SK-N-SH treated with all-trans-retinoic acid at 6 μM for 48 hours (cell line): ENCODE results near the gene LMF1.

Experiments
- ATAC-seq: fragments of 200-7000 bp; cut with Tn5 transposase; 3 replicates; pipeline ENCODE4 v1.9.1; 2020; ENCODE audit warnings: mild to moderate bottlenecking, moderate library complexity
- ARNTL ChIP-seq: fragments of 450-650 bp; formaldehyde crosslinking; IDR thresholded peaks from 2 replicates; pipeline ENCODE4 v1.5.0; 2020; ENCODE audit warnings: low read depth, mild to moderate bottlenecking, moderate library complexity, borderline replicate concordance
- BACH2 ChIP-seq: fragments of 250-450 bp; sonication (Bioruptor Pico); IDR thresholded peaks from 2 replicates; pipeline ENCODE4 v1.9.0; 2021; ENCODE audit warnings: mild to moderate bottlenecking, borderline replicate concordance
- CREB5 ChIP-seq: fragments of 250-450 bp; sonication (Bioruptor Pico); IDR thresholded peaks from 2 replicates; pipeline ENCODE4 v1.5.1; 2020; ENCODE audit warnings: low read depth, mild to moderate bottlenecking, moderate library complexity
- CSRNP3 ChIP-seq: fragments of 250-450 bp; sonication (Bioruptor Pico); IDR thresholded peaks from 2 replicates; pipeline ENCODE4 v1.5.1; 2021; ENCODE audit warnings: mild to moderate bottlenecking, moderate library complexity
- GLIS3 ChIP-seq: fragments of 250-450 bp; sonication (Bioruptor Pico); IDR thresholded peaks from 2 replicates; pipeline ENCODE4 v1.5.0; 2020; ENCODE audit warnings: mild to moderate bottlenecking, moderate library complexity
- ISL1 ChIP-seq: fragments of 250-450 bp; sonication (Bioruptor Pico); IDR thresholded peaks from 2 replicates; pipeline ENCODE4 v2.1.2; 2022; ENCODE audit warnings: mild to moderate bottlenecking, moderate library complexity
- OSR1 ChIP-seq: fragments of 250-450 bp; sonication (Bioruptor Pico); IDR thresholded peaks from 2 replicates; pipeline ENCODE4 v1.8.0; 2022; ENCODE audit warnings: moderate library complexity, mild to moderate bottlenecking, inconsistent platforms
- PATZ1 ChIP-seq: fragments of 250-450 bp; sonication (Bioruptor Pico); IDR thresholded peaks from 2 replicates; pipeline ENCODE4 v1.8.0; 2020; ENCODE audit warnings: mild to moderate bottlenecking, moderate library complexity, borderline replicate concordance
- PPARA ChIP-seq: fragments of 250-450 bp; sonication (Bioruptor Pico); IDR thresholded peaks from 2 replicates; pipeline ENCODE4 v1.5.0; 2020; ENCODE audit warnings: mild to moderate bottlenecking, borderline replicate concordance
- RARB ChIP-seq: fragments of 250-450 bp; sonication (Bioruptor Pico); IDR thresholded peaks from 2 replicates; pipeline ENCODE4 v1.8.0; 2021; ENCODE audit warnings: mild to moderate bottlenecking, moderate library complexity
- SNAI2 ChIP-seq: fragments of 250-450 bp; sonication (Bioruptor Pico); IDR thresholded peaks from 2 replicates; pipeline ENCODE4 v1.5.0; 2020; ENCODE audit warnings: mild to moderate bottlenecking, moderate library complexity
- TCF4 ChIP-seq: fragments of 250-450 bp; sonication (Bioruptor Pico); IDR thresholded peaks from 2 replicates; pipeline ENCODE4 v1.8.0; 2021; ENCODE audit warnings: mild to moderate bottlenecking, moderate library complexity, borderline replicate concordance
- TOX ChIP-seq: fragments of 250-450 bp; sonication (Bioruptor Pico); IDR thresholded peaks from 2 replicates; pipeline ENCODE4 v1.8.0; 2021; ENCODE audit warnings: mild to moderate bottlenecking, moderate library complexity, borderline replicate concordance
- TSHZ2 ChIP-seq: fragments of 250-450 bp; sonication (Bioruptor Pico); IDR thresholded peaks from 2 replicates; pipeline ENCODE4 v1.5.0; 2020; ENCODE audit warnings: mild to moderate bottlenecking, moderate library complexity
- ZC3H10 ChIP-seq: fragments of 250-450 bp; sonication (Bioruptor Pico); IDR thresholded peaks from 2 replicates; pipeline ENCODE4 v1.5.1; 2021; ENCODE audit warnings: mild to moderate bottlenecking, moderate library complexity
- ZFP30 ChIP-seq: fragments of 450-650 bp; formaldehyde crosslinking; IDR thresholded peaks from 2 replicates; pipeline ENCODE4 v1.5.0; 2022; ENCODE audit warnings: mild to moderate bottlenecking, moderate library complexity
- ZNF565 ChIP-seq: fragments of 450-650 bp; formaldehyde crosslinking; conservative IDR thresholded peaks from 2 replicates; pipeline ENCODE4 v1.5.0; 2020; ENCODE audit warnings: low read depth, mild to moderate bottlenecking, moderate library complexity
- ZNF70 ChIP-seq: fragments of 450-650 bp; formaldehyde crosslinking; IDR thresholded peaks from 2 replicates; pipeline ENCODE4 v1.5.0; 2020; ENCODE audit warnings: mild to moderate bottlenecking, moderate library complexity

LMF1 gene

GRCh38 chr16:871562-872345 is 99.0 kb downstream of the LMF1 start:
- ATAC-seq, result no peak

GRCh38 chr16:870856-871561 is 99.8 kb downstream of the LMF1 start:
- ATAC-seq, result no peak
- TF ChIP-seq GLIS3 (CRISPR knock-in tag) (no peak), PATZ1 (no peak), CSRNP3 (no peak), ZNF565 (CRISPR knock-in tag) (no peak), TOX (CRISPR knock-in tag) (no peak), ZC3H10 (no peak), BACH2 (no peak), ZNF70 (CRISPR knock-in tag) (no peak), ARNTL (no peak)

More at GRCh38 chr16:871562-872345, 99.0 kb downstream of the LMF1 start:
- TF ChIP-seq RARB (CRISPR knock-in tag), result no peak
- TF ChIP-seq SNAI2 (CRISPR knock-in tag), result no peak
- no peak for TF ChIP-seq CREB5 (CRISPR knock-in tag)
- TF ChIP-seq OSR1 (CRISPR knock-in tag), result no peak
- no peak for TF ChIP-seq BACH2
- no peak for TF ChIP-seq TSHZ2 (CRISPR knock-in tag)
- TF ChIP-seq ZNF565 (CRISPR knock-in tag), result no peak
- TF ChIP-seq ARNTL, result no peak
- TF ChIP-seq PPARA (CRISPR knock-in tag), result no peak
- no peak for TF ChIP-seq TOX (CRISPR knock-in tag)
- TF ChIP-seq TCF4 (CRISPR knock-in tag), result no peak
- TF ChIP-seq ISL1, result no peak
- no peak for TF ChIP-seq ZNF70 (CRISPR knock-in tag)
- no peak for TF ChIP-seq ZFP30 (CRISPR knock-in tag)
- TF ChIP-seq GLIS3 (CRISPR knock-in tag), result no peak
- no peak for TF ChIP-seq CSRNP3
- no peak for TF ChIP-seq PATZ1
- TF ChIP-seq, all 23 proteins: peak for 0
